GM18873 (cell line): ENCODE measurements around the gene MAPKAP1.

Experiments used
- ATAC-seq: cut with Tn5 transposase; IDR thresholded peaks from one replicate; pipeline ENCODE4 v1.9.1; 2021; ENCODE audit warnings: mild to moderate bottlenecking, moderate library complexity, moderate number of reproducible peaks; ENCODE audit not compliant: unreplicated experiment, low FRiP score

Gene MAPKAP1

DNA sequence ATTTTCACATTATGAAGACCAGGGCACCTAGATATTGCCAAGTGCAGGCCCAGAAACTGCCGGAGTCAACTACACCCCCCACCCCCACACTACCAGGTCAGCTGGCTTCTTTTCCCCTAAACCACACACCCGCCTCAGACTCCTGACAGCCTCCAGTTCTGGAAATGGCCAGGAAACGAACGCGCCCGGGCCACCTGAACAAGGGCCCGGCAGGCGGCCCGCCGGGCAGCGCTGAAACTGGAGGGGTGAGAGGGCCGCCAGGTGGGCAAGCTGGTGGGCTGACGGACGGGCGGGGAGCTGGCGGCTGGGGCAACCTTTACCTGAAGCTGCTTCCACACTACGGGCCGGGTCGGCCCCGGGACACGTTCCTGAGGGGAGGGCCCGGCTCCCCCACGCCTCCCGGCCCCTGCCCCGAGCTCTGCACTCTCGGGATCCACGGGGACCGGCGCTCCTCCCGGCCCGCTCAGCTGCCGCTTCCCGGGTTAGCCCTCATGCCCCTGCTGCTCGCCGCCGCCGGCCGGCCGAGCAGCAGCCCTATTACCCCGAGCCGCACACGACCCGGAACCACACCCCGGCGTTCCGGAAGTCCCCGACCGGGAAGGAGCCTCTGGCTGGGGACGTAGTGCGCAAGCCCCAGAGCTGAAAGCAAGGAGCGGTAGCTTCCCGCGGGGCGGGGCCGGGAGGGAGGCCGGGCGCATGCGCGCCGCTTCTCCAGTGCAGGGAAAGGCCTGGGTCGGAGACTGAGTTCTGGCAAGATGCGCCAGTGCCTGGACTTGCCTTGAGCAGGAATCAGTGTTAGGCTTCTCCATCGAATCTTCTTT, at the start of gene MAPKAP1:
MAPKAP1 (minus strand) TSS at position 558 of the 821 bp plus-strand sequence. CDS start 34,634 bp downstream, outside the sequence.
- peak; percentile 87 for ATAC-seq

DNA sequence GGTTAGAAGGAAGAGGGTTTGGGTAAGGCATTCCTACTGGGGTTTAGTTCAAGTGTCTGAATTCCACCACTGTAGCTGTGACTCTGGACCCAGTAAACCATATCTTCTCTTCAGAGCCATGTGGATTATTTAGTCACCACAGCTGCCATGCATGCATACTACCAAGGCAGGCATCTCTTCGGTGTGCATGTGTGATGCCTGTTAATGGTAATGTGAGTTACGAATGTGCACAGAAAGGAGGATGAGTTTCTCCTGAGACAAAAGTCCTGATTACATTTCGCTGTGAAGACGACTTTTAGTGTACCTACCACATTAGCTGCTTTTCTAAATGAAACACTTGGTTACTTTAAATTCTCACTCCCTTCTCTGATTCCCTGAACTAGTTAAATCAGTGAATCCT, 49.5 kb upstream of the MAPKAP1 start:
- no peak for ATAC-seq

DNA sequence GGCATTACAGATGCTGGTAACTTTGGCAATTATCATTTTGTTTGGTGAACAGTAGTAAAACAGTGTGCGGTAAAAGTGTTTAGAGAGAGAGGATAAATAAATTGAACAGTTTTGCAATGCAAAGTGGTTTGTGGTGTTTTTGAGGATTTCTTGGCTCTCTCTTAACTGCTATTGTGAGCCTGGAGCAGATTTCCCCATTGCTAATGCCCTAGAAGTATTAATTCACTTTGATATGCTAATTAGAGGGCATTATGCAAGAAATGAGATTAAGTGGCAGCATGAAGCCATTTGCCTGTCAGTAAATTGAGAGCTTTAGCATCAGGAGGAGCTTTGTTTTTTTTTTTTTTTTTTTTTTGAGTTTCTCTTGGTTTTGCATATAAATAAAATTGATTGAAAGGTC, 48.3 kb upstream of the MAPKAP1 start:
- ATAC-seq, result no peak

DNA sequence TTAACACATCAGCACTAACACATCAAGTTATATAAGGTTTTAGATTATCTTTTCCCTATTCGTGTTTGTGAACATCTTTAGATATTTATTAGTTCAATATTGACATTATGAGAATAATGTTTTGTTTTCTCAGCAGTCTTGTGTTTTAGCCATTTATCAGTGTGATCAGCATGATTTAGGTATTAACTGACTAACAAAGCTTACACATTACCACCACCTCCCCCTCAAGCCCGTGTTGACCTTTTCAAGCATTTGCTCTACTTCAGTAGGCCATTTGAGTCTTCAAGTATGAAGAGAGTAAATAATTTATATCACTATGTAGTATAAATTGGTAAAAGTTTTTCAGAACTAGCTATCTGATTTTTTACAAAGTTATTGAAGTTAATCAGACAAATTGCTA, 47.1 kb upstream of the MAPKAP1 start:
- no peak for ATAC-seq

DNA sequence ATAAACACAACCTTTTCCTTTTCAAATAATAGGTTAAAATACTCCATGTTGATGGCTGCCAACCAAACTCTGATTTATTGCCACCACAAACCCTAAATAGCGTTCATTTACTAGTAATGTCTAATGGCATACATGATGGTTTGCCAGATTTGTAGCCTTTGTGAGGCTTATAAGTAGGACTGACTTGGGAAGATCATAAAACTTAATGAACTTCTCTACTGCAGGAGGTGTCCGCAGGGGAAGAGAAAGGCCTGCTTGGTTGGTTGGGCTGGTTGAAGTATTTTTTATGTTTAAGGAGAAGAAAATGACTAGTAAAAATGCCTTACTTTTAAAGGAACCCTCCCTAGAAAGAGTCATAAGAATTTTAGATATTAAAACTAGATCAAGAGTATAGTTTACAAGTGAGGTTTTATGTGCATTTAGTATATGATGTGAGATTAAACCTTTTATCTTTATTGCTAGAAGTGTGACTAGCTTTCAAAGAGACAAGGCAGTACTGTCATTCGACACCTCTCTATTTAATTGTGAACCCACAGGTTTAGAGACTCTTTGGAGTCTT, 45.1 kb upstream of the MAPKAP1 start:
- no peak for ATAC-seq

DNA sequence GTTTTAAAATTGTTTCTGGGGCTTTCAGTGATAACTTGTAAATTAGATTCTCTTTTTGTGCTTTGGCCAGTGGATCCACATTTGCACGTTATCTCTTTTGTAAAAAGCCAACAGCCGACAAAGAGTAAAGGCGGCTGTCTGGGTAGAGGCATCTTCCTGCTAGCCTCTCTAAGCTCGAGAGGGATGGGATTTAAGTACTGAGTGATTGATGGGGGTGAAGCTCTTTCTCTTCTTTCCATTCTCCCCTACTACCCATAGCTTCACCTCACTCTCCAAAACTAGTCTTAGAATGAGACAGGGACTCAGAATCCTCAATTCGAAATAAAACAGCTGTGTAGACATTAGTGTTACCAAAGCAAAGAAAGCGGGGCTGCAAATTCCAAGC, 43.6 kb upstream of the MAPKAP1 start:
- ATAC-seq, result no peak

DNA sequence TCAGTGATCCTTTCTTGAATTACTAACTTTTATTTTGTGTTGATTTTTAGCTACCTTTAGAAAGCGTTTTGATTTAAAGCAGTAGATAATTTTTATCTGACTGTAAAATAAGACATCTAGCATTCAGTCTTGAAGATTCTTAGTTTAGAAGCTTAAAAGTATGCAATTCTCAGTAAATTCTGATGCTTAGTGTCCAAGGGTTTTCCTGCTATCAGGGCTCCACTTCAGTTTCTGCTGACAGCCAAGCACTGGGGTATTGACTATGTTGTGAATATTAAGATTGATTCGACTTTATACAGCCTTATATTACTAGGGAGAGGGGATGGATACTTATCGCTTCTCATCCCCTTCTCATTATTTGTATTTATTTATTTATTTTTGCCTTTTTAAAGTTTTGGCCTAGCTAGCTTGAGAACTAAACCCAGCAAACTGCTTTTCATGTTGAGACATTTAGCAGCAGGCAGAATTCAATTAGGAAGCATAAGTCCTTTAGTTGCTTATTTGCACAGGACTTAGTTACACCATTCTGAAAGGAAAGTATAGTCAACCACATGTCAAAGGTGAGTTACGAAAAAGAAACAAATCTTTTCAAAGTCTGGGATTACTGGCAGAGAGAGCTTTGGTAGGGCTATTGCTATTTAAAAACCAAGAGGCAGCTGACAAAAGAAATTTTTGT, 43.1 kb upstream of the MAPKAP1 start:
- no peak for ATAC-seq

DNA sequence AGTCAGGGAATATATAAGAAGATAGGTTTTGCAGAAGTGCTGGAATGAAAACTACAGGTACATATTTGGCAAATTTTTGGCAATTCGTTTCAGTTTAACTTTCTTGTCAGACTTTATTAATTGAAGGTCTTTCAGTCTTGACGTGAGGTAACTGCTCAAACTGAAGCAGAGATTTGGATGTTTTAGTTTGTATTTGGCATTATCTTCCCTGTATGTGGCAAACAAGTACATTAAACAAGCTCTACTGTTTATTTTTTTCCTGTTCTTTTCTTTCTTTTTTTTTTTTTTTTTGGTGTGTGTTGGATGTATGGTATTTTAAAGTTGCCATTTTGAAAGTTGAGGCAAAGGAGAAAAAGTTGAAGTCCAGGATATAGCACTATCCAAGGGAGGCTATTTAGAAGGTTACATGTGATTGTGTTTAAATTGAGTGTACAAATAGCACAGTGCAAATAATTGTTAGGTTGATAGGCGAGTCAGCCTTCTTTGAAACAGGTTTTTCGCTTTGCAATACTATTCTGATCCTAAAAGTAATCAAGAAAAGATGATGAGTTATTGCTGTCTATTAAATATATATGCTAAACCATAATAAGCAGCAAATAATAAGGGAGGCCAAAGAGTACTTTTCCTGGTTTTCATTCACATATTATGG, 42.4 kb upstream of the MAPKAP1 start:
- ATAC-seq, result no peak

DNA sequence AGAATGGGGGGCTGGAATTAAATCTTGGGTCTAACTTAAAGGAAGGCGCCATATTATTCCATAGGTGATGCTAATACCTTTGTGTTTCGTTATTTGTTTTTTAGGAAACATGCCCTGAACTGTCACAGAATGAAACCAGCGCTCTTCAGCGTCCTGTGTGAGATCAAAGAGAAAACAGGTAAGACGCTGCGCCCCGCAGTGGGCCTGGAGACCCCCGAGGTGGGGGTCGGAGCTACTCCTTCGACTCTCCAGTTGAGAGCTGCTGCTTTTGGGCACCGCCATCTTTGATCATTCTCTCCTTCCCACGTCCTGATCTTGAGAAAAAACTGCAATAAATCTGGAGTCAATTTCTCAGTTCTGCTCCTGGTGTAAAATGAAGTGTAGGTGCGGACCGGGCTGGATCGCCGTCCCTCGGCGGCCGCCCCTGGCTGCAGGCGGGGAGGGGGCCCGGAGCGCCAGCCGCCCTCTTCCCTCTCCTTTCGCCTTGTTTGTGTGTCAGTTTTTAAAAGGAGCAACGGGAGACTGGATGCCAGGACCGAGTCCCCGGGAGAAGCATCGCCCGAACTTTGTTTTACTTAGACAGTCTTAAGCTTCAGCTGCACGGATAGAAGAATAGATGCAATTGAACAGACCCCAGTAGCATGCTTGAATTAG, 41.6 kb upstream of the MAPKAP1 start:
- ATAC-seq, result no peak

DNA sequence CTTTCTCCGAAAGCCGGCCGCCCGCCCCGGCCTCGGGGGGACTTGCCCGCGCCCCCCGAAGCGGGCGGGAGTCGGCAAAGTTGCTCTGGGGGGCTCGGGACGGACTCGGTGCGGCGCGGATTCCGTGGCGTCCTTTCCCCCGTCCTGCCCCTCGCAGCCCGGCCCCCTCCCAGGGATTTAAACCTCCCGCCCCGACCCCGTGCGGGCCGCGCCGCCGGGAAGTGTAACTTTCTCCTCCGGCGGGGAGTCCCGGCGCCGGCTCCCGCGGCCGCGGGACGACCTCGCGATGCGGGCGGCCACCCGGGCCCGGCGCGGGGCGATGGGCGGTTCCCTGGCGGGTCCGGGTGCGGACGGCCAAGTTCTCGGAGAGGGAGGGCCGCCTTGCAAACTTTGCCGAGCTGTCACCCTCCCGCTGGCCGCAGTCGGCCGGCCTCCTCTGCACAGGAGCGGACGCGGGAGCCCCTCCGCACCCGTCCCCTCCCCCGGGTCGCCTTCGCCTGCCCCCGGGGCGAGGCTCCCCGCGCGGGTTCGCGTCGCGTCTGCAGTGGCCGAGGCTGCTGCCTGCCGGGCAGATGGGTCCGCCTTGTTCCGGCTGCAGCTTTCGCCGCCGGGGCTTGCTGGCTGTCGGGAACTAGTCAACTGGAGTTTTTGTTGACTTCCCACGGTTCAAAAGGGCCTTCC, 40.9 kb upstream of the MAPKAP1 start:
- ATAC-seq, result no peak

DNA sequence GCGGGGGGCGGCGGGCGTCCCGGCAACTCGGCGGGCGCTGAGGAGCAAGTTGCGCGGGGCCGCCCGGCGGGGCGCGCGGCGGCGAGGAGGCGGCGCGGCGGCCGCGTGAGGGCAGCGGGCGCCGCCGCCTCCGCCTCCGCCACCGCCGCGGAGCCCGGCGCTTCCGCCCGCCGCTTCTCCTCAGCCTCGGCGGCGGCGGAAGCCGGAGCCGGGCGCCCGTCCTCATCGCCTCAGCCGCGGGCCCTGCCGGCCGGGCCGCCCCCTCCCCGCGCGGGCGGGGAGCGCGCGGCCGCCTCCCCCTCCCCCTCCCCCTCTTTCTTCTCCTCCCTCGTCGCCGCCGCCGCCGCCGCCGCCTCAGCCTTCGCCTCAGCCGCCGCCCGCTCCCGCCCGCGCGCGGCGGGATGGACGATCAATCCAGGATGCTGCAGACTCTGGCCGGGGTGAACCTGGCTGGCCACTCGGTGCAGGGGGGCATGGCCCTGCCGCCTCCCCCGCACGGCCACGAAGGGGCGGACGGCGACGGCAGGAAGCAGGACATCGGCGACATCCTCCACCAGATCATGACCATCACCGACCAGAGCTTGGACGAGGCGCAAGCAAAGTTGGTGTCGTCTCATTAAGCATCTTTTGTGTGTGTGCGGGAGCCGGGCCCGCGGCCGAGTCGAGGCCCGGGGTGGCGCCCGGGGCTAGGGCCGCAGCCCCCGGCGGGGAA, 40.2 kb upstream of the MAPKAP1 start, which contains the start of gene PBX3:
PBX3 (plus strand) TSS at position 321 of the 712 bp plus-strand sequence.
- no peak for ATAC-seq

DNA sequence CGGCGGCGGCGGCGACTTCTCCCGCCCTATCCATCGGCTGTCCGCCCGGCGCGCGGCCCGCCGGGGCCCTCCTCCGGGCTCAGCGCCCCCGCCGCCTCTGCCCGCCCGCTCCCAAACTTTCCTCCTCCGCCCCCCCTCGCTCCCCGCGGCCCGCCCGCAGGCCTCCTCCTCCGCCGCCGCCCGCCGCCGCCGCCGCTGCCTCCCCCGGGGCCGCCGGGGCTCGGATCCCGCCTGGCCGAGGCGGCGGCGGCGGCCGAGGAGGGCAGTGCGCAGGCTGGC, 39.7 kb upstream of the MAPKAP1 start:
- no peak for ATAC-seq

DNA sequence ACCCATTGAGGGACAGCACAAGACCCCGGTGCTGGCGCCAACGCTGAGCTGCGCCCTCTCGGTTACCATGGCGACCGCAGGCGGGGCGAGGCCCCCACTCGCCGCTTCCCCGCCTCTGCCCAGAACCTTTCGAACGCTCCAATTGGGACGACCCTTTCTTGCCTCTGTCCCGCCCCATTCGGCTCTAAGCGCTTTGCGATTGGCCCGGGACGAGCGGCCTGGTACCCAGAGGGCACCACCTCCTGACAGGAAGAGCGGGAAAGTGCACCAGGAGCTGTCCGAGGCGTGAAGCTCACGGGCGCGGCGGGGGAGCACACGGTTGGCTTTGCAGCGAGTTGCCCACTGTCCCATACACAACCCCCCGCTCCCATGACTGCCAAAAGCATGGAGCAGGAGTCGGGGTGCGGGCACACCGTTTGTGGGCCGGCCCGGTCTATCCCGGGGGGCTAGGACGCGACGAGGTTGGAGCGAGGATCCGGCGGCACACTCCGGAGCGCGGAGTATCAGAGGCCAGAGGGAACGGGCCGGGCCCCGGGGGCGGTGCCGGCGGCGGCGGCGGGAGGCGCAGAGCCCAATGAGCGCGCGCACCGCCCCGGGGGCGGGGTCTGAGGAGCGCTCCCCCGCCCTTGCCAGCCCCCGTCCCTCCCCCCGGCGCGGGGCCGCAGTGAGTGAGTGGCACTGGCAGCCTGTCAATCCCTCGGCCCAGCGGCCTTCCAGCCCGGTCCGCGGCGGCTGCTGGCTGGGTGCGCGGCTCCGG, 39.2 kb upstream of the MAPKAP1 start:
- ATAC-seq, result peak; percentile 70

DNA sequence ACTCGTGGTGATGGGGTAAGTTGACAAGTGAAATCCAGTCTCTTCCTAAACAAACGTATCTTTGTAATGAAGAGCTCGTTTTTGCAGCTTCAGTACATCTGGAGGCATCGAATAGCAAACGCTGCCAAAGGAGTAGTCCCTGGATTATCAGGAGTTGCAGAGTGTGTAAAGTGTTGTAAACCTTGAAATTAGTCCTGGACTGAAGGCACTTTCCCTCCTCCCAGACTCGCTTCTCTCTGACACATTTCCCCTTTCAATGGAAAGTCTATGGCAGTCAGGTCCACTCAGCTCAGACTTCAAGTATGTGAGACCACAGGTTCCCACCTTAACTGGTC, 38.6 kb upstream of the MAPKAP1 start:
- no peak for ATAC-seq

DNA sequence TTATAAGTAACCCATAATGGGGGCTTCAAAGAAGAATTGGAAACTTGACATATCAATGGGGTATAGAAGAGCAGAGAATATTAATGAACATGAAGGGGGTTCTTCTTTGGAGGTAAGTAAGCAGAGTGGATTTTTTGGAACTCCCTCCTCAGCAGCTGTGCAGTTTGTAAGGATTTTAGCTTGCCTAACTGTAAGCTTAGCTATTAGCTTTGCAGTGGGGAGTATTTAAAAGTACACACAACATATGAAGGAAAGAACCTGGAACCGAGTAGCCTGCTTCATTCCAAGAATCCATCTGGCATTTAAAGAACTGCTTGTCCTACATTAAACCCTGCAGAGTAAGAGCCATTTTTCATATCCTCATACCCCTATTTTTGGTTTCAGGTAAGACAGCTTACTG, 38.0 kb upstream of the MAPKAP1 start:
- no peak for ATAC-seq

DNA sequence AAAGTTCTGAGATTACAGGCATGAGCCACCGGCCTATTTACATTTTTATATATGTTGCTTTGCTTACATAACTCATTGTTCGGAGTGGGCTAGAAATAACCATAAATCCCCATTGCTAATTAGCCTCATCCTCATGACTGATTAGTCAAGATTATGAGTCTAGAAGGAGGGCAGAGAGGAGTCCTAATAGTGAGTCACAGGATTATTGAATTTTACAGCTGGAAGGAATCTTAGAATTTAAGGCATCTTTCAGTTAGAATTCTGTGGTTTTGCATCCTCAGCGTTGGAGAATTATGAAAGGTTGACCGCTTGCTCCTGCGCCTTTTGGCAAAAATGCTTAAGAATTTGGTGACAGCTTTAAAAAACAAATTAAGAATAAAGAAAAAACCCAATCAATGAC, 37.6 kb upstream of the MAPKAP1 start:
- no peak for ATAC-seq

DNA sequence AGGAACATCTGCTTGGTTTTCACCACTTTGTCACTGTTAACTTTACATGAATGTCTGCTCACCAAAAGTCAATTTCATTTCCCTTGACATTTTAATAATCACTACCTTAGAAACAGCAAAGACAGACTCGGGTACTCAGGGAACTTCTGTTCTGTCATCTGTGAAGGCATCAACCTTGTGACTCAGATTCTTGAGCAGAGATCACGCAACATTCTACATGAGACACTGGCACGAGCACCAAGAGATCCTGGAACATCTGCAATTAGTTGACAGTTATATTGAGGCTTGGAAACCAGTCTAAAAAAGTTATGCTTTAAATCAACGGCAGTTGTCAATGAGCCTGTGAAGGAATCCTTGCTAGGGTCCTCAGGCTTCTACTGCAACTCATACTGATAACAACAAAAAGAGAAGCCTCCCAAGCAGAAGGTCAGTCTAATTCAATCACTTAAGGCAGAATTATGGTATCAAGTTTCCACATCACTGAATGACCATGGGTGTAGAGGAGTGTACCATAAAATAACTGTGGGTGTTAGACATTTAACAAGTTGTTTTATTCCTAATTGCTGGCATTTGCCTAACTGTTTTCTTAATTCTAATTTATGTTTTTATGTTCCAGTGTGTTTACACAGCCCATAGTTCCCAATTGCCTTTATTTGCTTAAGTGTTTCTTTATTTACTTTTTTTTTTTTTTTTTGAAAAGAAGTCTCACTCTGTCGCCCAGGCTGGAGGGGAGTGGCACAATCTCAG, 36.8 kb upstream of the MAPKAP1 start:
- no peak for ATAC-seq

DNA sequence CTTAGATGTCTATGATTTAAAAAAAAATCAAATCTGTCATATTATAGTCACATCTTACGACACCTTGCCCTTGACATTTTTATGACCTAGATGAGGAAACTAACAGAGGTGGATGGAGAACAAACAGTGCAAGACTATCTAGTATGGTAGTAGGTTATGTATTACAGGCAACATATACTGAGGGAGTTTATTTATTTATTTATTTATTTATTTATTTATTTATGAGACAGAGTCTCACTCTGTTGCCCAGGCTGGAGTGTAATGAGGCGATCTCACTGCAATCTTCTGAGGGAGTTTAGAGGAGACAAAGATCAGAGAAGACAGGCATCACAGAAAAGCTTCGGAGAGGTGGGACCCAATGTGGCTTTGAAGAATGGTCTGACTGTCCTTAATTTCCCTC, 35.6 kb upstream of the MAPKAP1 start:
- no peak for ATAC-seq
